Stimulated activated CD8-positive, alpha-beta memory T cell treated with anti-CD3 and anti-CD28 coated beads, Interleukin-4, amount 100 ng/mL, for 24 hours (primary cell): Measurements from ENCODE around the gene COMMD10.
"Not testable (repeated sequence)": the region's sequence is repeated elsewhere in the genome, so short reads cannot be mapped to it uniquely, and the experiment has no call there.

Experiments
- DNase-seq: peaks from one replicate; pipeline ENCODE4 v3.0.0-alpha.2; 2020; ENCODE audit warnings: low read depth

Gene COMMD10

GRCh38 chr5:116097301-116097700, 12.5 kb downstream of the COMMD10 start:
- DNase-seq = no peak

GRCh38 chr5:116098998-116099397, 14.2 kb downstream of the COMMD10 start:
- DNase-seq = no peak

- DNase-seq = not testable (repeated sequence)
These were observed 20.1 kb downstream of the COMMD10 start for GRCh38 chr5:116104941-116105340.

GRCh38 chr5:116115163-116115562, 30.3 kb downstream of the COMMD10 start:
- no peak for DNase-seq

GRCh38 chr5:116130471-116130870, 45.6 kb downstream of the COMMD10 start:
- no peak for DNase-seq

GRCh38 chr5:116130976-116131375, 46.2 kb downstream of the COMMD10 start:
- DNase-seq = no peak

GRCh38 chr5:116133281-116133680, 48.5 kb downstream of the COMMD10 start:
- no peak for DNase-seq

- no peak for DNase-seq
These were observed 50.5 kb downstream of the COMMD10 start for GRCh38 chr5:116135344-116135743.

- DNase-seq = no peak
These were observed 52.9 kb downstream of the COMMD10 start for GRCh38 chr5:116137544-116138378.

- DNase-seq = no peak
These were observed 57.7 kb downstream of the COMMD10 start for GRCh38 chr5:116142495-116142894.

GRCh38 chr5:116144103-116144502, 59.3 kb downstream of the COMMD10 start:
- no peak for DNase-seq

GRCh38 chr5:116144991-116145390, 60.2 kb downstream of the COMMD10 start:
- no peak for DNase-seq

- no peak for DNase-seq
These were observed 60.6 kb downstream of the COMMD10 start for GRCh38 chr5:116145416-116145815.

GRCh38 chr5:116152169-116152568, 67.3 kb downstream of the COMMD10 start:
- no peak for DNase-seq

- no peak for DNase-seq
These were observed 68.9 kb downstream of the COMMD10 start for GRCh38 chr5:116153687-116154174.

GRCh38 chr5:116154252-116154651, 69.4 kb downstream of the COMMD10 start:
- DNase-seq = no peak

GRCh38 chr5:116154931-116155330, 70.1 kb downstream of the COMMD10 start:
- DNase-seq = no peak

- DNase-seq = no peak
These were observed 73.1 kb downstream of the COMMD10 start for GRCh38 chr5:116157902-116158301.

- DNase-seq = no peak
These were observed 74.2 kb downstream of the COMMD10 start for GRCh38 chr5:116159006-116159405.

GRCh38 chr5:116174111-116174510, 89.3 kb downstream of the COMMD10 start:
- DNase-seq = no peak

- no peak for DNase-seq
These were observed 91.3 kb downstream of the COMMD10 start for GRCh38 chr5:116176121-116176520.

GRCh38 chr5:116178925-116179324, 94.1 kb downstream of the COMMD10 start:
- DNase-seq = no peak

GRCh38 chr5:116209166-116209565, 124.3 kb downstream of the COMMD10 start:
- DNase-seq = no peak

- DNase-seq = no peak
These were observed 127.4 kb downstream of the COMMD10 start for GRCh38 chr5:116212225-116212624.
